Measurements from ENCODE around the gene STIMATE. TPM values are rescaled to one million over a fixed set of nuclear protein-coding genes. Genes with fewer than 3 reads are reported as not detected.
A peak's percentile ranks its signal among the peaks of the same experiment; 100 is the strongest.

STIMATE gene
- total and polyA plus RNA-seq, 12 donors = 4.0 to 9.7 (median 6.9) TPM

DNA sequence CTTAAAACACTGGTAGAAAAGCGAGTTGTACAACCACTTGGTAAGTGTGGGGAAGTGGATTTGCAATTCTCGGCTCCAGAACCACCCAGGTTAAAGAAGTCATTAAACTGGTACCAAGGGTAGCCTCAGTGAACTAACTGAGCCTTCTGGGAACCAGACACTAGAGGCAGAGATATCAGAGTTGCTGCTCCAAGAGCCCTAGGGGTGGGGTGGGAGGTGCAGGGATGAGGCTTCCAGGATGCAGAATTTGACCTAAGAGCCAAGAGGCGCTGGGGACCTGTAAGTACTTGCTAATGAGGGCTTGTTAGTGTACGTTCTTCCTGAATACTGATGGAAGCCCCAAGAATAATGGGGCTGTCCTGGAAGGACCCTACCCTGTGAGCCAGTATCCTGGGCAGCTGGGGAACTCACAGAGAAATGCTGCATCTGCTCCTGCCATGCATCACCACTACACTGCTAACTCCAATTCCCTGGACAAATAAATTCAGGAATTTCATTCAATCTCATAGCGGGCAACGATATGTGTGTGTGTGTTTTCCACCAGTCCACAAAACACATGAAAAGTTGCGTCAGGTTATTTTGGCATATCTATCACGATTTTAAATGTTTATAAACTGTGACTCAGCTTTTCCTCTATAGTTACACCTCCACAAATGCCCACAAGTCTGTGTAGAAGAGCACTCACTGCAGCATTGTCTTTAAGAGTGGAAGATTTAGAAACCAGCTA, 23.8 kb downstream of the STIMATE start:
- TF ChIP-seq, protein P1, sequence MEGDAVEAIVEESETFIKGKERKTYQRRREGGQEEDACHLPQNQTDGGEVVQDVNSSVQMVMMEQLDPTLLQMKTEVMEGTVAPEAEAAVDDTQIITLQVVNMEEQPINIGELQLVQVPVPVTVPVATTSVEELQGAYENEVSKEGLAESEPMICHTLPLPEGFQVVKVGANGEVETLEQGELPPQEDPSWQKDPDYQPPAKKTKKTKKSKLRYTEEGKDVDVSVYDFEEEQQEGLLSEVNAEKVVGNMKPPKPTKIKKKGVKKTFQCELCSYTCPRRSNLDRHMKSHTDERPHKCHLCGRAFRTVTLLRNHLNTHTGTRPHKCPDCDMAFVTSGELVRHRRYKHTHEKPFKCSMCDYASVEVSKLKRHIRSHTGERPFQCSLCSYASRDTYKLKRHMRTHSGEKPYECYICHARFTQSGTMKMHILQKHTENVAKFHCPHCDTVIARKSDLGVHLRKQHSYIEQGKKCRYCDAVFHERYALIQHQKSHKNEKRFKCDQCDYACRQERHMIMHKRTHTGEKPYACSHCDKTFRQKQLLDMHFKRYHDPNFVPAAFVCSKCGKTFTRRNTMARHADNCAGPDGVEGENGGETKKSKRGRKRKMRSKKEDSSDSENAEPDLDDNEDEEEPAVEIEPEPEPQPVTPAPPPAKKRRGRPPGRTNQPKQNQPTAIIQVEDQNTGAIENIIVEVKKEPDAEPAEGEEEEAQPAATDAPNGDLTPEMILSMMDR (IDR thresholded peaks at IDR 0.05) = no peak
- Histone ChIP-seq H3K4me1 (peaks cover 0 to 24% (median 0%) of the 10 kb centered on the region in 9 donors), H3K9me3 (no peaks in the 10 kb centered on the region), H3K36me3 (peaks cover 0 to under 1% (median 0%) of the 10 kb centered on the region in 9 donors), H3K27ac (no peak overlapping the region), H3K4me3 (no peak overlapping the region), H3K27me3 (no peaks in the 10 kb centered on the region)
- no peak for ATAC-seq
- 87 to 88% methylated on average over 8 of the region's 8 CpGs for WGBS, 2 donors
- DNase-seq = no peak
- intact Hi-C loops (cut with DNase I) = no loop called here

DNA sequence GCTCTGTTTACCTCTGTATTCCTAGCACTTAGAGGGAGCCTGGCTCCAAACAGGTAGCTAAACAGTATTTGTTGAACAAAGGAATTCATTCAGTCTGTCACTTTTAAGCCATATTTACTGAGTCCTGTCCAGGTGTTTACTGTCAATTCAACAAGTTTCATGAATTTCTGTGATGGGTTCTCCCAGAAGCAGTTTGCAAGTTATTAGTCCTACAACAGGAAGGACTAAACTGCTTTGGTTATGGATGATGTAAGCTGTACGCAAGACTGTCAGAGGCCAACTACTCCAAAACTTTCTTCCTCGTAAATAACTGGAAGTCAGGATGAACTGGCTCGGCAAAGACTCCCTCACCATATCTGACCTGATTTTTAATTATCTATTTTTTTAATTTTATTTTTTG, 25.1 kb downstream of the STIMATE start:
- no peak overlapping the region for H3K27ac ChIP-seq
- no peaks in the 10 kb centered on the region for H3K9me3 ChIP-seq
- H3K36me3 ChIP-seq = no peaks in the 10 kb centered on the region
- peaks cover 0 to 24% (median 0%) of the 10 kb centered on the region in 9 donors for H3K4me1 ChIP-seq
- DNase-seq = no peak
- ATAC-seq = no peak
- no peaks in the 10 kb centered on the region for H3K27me3 ChIP-seq
- WGBS, 2 donors = 93 to 94% methylated on average over 3 of the region's 3 CpGs
- intact Hi-C loops (cut with DNase I) = no loop called here
- TF ChIP-seq, protein P1 (IDR thresholded peaks at IDR 0.05) = peak in 1 of 9 donors; percentile 6
- H3K4me3 ChIP-seq = no peak overlapping the region

DNA sequence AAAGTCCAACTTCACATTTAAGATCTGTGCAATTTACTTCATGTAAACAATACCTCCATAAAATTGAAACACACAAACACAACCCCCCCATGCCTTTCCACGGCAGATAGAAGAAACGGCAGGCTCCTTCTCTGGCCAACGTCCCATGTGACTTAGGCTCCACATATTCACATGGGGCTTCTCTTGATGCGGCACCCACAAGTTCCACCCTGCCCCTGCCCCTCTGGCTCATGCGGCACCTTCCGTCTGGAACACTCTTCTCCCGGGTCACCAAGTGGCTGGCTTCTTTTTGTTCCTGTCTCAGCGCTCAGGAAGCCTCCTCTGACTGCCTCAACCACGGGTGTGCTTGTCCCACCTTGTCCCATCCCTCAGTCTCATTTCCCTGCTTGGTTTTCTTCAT, 25.6 kb downstream of the STIMATE start:
- no peaks in the 10 kb centered on the region for H3K9me3 ChIP-seq
- DNase-seq (no peak), ATAC-seq (no peak)
- H3K36me3 ChIP-seq = no peaks in the 10 kb centered on the region
- H3K27me3 ChIP-seq = no peaks in the 10 kb centered on the region
- TF ChIP-seq, protein P1 (IDR thresholded peaks at IDR 0.05) = no peak
- 80 to 87% methylated on average over 9 of the region's 9 CpGs for WGBS, 2 donors
- no peak overlapping the region for H3K4me3 ChIP-seq
- H3K27ac ChIP-seq = no peak overlapping the region
- intact Hi-C loops (cut with DNase I) = no loop called here
- peaks cover 0 to 24% (median 0%) of the 10 kb centered on the region in 9 donors for H3K4me1 ChIP-seq

DNA sequence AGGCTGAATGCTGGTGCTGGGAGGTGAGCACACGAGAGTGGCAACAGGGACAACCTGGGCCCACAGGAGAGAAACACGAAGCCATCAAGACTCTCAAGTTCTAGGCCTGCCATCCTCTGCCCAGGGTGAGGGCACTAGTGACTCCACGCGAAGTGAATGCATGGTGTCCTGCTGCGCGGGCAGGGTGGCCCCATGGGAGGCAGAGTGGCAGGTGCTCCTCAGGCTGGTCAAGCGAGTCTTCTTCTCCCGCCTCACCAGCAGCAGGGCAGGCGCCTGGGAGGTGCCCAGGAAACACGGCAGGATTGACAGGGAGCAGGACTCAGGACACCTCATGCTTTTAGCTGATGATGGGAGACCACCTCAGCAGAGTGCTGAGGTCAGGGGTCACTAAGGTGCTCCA, 26.9 kb downstream of the STIMATE start:
- ATAC-seq (no peak), DNase-seq (no peak)
- TF ChIP-seq, protein P1 (IDR thresholded peaks at IDR 0.05) = no peak
- H3K4me1 ChIP-seq = peaks cover 0 to 24% (median 0%) of the 10 kb centered on the region in 9 donors
- no peak overlapping the region for H3K27ac ChIP-seq
- intact Hi-C loops (cut with DNase I) = no loop called here
- H3K27me3 ChIP-seq = no peaks in the 10 kb centered on the region
- H3K36me3 ChIP-seq = peaks cover 0 to 3% (median 0%) of the 10 kb centered on the region in 9 donors
- peaks cover 0 to under 1% (median 0%) of the 10 kb centered on the region in 11 donors for H3K9me3 ChIP-seq
- no peak overlapping the region for H3K4me3 ChIP-seq
- 97 to 100% methylated on average over 10 of the region's 10 CpGs for WGBS, 2 donors
